NCI-H1436 treated with DMSO at 0.1 percent for 48 hours (cell line): ENCODE measurements around the gene PTX4.

Experiments used
- DNase-seq: peaks from one replicate; lab custom pipeline; 2025; lab: John Stamatoyannopoulos, UW

The PTX4 gene

DNA sequence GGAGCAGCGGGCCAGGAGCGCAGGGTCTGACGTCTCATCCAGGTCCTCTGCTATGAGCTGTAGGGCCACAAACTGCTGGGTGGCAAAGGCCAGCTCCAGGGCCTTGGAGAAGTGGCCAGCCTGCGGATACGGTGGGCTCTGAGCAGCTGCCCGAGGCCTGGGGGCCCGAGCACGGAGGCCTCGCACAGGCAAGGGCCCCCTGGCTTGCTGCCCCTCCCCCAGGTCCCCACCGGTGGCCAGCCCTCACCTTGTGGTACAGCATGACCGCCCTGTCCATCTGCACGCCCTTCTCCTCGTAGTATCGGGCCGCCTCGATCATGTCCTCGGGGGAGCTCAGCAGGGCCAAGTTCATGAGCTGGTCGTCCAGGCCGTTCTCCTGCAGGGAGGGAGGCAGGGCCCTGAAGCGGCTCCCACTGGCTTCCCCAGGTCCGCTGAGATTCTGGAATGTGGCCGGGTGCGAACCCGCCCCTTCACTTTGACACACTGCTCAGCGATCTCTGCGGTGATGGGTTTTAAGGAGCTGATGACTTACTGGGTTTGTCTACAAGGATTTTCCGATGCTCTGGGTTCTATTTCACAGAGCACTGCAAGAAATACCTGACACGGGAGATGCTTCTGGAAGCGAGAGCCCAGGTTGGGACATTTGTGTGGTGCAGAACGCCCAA, 35.0 kb upstream of the PTX4 start:
- no peak for DNase-seq

DNA sequence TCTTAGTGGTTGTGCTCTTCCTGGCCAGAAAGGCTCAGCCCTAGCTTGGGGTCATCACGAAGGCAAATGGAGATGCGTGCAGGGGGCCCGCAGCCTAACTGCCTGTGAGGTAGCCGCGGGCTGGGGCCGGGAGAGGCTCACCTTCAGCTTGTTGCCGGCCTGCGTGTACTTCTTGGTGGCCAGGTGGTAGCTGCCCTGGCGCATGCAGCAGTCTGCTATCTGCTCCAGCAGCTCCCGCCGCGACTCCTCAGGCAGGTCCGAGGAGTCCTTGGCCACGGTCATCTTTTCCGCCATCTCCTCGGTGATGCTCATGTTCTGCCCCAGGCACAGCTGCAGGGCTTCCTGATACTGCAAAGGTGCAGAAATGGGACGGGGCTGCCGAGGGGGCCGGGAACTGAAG, 31.7 kb upstream of the PTX4 start:
- no peak for DNase-seq

DNA sequence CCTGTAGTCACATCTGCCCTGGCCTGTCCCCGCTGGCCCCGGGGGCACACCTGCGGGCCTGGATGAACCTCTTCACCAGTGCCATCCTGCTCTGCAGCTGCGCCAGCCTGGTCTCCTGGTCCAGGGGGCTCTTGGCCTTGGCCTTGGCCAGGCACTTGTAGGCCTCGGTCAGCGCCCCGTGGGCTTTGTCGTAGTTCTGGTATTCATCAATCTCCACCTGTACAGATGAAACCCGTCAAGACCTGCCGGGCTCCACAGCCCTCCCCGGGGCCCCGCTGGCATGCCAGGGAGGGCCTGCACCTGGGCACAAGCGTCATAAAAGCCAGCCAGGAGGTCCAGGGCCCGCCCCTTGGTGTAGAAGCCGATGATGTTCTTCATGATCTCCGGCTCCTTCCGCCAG, 31.1 kb upstream of the PTX4 start:
- DNase-seq, result no peak

DNA sequence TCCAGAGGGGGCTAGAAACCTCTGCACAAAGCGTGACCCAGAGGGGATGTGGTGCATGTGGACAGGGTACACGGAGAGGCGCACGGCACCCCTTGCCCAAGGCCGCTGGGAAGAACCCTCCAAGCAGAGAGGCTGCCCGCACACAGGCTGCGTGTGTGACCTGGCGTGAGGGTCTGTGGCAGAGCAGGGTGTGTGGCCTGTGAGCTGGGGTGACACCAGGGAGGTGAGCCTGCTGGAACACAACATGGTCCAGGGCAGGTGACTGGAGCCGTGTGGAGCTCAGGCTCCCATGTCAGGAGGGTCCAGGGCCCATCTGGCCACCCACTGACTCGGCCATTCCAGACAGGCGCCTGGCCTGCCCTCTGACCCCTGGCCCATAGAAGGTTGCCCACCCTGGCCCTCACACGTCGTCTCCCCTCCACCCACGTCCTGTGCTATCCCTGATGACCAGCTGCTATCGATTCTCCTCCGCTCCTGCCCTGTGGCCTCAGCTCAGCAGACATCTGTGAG, 29.9 kb upstream of the PTX4 start:
- DNase-seq, result no peak

DNA sequence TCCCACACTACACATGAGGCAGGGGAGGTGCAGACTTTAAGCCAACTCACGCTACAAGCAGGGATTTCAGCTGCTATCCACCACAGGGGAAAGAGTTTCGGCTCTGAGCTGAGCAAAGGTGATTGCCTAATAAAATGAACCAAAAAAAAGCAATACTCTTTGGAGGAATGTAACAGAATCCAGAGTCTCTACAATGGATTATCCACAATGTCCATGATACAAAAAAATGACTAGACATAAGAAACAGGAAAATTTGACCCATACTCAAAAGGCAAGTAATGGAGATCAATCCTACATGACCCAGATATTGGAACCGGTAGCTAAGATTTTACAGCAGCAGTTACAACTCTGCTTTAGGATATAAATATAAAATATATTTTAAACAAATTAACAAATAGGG, 25.8 kb upstream of the PTX4 start:
- no peak for DNase-seq

DNA sequence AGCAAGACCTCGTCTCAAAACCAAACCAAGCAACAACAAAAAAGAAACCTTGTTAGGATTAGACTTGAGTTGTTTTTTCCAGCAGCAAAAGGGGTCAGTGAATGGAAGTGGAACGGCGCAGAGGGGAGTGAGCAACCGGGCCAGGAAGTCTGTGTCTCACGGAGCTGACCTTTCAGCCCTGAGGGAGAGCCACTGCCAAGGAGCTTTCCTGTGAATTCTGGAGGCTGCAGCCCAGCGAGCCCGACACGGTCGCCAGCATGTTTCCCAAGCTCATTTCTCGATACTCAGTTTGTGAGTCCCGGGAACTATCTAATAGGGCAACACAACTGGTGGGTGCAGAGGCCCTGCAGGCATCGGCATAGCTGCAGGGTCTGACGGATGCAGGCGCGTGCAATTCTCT, 24.0 kb upstream of the PTX4 start:
- DNase-seq, result no peak

DNA sequence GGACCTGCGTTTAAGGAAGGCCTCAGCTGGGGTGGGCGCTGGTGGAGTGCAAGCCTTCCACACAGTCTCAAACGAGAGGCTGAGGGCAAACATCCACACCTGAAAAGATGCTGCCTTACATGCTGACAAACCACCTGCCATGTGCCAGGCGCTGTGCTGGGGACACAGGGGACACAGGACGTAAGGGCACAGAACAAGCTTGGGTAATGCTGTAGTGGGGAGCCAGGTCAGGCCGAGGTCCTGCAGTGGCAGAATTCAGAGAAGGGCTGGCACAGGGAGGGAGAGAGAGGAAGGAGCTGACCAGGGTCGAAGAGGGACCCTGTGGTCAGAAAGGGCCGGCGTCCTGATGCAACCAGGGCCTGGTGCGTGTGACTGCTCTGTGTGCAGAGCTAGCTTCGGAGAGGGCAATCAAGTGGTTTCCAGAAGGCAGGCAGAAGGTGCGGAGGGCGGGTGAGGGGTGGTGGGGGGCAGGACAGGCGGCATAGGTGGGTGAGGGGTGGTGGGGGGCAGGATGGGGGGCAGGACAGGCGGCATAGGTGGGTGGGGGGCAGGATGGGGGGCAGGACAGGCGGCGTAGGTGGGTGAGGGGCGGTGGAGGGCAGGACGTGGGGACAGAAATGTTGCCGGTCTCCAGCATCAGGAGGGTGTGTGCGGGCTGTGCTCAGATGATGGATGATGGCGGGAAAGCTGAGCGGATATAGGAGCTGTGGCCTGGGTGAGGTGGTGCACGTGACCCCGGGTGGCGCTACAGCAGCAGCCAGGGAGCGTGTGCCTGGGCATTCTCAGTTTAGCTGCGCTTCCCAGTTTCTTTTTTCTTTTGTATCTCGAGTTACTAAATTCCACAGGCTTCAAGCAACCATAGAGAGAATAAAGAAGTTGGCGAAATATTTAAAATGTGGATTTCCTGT, 23.2 kb upstream of the PTX4 start:
- DNase-seq, result no peak

DNA sequence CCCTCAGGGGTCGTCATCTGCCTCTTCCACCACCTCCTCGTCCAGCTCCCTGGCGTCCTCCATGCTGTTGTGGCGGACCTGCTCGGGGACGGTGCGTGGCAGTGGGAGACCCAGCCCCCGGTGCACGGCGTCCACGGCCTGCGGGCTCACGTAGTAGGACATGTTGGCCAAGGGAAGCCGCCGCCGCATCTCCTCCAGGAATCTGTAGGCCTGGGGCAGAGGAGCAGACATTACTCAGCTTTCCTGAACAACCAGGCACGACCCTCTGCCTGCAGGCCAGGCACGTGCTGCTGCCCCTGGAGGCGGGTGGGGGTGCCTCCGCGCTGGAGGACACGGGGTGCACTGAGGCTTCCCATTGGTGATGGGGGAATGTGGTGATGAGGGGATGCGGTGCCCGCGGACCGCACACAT, 22.2 kb upstream of the PTX4 start:
- DNase-seq, result no peak

DNA sequence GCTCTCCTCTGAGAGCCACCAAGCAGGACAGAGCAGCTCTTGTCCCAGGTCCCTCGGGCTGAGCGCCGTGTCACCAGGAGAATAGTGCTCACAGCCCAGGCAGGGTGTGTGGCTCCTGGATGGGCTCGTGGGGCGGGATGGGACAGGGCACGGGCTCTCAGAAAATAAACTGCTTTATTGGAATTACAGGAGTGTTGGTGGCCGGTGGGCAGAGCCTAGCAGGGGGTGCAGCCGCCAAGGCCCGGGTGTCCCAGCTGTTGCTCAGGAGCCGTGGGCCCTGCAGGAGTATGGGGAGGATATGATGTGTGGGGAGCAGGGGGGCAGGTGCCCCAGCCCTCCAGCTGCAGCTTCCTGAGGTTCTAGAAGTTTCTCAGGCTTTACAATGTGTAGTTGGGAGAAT, 21.5 kb upstream of the PTX4 start:
- DNase-seq, result no peak

DNA sequence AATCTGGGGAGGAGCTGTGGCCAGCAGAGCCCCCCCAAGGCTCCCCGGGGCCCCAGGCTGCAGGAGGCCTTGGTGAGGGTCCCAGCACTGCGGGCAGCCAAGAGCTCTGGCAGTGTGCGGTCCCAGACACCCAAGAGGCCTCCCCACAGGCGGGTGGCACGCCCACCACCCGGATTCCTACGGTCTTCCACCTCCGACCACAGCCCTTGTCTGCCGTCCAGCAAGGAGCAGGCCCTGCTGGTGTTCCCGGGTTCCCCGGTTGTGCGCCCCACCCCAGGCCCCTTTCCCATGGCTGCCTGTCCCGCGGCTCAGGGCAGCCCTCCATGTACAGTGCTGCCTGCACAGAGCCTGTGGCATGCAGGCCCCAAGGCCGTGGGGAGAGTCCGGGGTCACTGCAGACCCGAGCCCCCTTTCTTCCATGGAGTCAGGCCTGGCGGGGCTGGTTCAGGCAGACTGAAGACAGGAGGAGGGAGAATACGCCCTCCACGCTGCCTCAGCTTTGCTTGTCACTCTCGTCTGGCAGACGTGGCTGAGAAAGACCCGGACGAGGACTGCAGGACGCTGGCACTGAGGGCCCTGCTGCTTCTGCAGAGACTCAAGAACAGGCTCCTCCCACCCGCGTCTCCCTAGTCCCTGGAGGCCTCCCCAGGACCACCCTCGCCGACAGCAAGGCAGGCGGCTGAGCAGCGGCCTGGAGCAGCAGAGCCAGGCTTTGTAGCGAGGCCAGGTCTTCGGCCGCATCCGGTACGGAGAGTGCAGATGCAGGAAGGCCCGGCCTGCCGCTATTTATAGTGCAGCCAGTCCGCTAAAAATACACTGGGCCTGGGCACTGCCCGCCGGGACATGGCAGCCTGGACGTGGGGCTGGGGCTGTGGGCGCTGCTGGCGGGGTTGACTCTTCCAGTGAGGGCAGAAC, 20.8 kb upstream of the PTX4 start:
- no peak for DNase-seq

DNA sequence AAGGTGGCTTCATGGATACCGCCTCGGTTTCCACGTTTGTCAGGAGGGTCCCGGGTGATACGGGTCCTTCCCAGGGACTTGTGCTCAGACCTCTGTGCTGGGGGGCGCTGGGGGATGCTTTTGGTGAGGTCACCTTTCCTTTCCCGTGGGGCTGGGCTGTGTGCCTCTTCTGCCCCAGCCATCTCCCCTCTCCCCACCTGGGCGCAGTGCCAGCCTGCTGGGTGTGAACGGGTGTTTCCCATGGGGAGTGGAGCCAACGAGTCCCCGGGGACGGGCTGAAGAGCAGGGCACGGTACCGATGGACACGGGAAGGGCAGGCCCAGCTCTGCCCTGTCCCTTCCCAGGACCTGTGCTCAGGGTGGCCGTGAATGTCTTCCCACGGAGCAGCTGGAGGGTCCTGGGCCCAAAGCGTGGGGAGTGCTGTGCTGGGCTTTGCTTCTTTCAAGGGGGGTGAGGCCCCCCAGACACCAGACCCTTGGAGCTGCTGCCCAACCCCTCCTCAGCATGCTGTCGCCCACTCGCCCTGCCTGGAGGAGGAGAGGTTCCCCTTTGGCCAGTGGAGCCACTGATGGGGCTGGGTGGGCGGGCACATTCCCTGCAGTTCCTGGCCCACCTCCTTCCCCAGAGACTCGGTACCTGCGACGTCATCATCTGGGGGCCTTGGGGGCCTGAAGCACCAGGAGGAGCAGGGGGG, 19.9 kb upstream of the PTX4 start:
- DNase-seq, result no peak

DNA sequence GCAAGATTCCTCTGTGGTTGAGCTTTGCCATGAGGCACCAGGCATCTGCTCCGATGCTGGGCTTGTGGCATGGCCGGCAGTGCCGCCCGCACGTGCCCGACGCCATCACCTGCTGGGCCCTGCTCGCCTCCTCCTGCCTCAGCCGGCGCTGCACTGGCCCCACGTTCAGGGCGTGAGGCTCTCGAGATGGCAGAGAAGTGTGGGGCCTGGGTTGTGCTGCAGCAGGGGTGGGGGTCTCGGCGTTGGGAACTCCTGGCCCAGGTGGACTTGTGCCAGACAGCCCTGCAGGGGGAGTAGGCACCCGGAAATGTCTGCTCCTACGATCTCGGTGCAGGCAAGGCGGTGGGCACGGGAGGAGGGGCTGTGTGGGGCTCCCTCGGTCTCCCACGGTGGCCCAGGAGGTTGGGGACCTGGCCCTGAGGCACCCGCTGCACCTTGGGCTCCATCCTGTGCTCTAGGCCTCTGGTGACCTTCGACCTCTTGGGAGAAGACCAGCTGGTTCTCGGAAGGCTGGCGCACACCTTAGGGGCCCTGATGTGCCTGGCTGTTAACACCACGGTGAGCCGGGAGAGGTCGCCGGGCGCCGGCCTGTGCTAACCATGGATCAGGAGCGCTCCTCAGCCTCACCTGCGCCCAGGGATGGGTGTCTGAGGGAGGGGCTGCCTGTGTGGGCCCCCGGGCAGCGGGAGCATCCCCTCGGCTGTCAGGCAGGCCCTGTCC, 17.9 kb upstream of the PTX4 start:
- DNase-seq, result no peak

DNA sequence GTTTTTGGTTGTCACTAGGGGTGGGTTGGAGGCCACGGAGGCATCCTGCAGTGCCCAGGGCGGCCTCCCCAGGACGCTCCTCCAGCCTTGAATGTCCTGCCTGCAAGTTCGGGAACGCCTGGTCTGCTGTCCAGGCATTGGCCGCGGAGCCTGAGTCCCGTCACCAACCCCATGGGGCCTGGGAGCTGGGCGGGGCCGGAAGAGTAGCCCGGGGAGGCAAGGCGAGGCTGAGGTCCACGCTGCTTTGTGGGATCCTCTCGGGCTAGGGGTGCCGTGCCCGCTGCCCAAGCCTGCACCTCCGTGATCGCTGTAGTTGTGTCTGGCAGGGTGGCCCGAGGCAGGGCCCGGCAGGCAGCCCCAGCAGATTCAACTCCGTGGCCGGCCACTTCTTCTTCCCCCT, 17.2 kb upstream of the PTX4 start:
- no peak for DNase-seq

DNA sequence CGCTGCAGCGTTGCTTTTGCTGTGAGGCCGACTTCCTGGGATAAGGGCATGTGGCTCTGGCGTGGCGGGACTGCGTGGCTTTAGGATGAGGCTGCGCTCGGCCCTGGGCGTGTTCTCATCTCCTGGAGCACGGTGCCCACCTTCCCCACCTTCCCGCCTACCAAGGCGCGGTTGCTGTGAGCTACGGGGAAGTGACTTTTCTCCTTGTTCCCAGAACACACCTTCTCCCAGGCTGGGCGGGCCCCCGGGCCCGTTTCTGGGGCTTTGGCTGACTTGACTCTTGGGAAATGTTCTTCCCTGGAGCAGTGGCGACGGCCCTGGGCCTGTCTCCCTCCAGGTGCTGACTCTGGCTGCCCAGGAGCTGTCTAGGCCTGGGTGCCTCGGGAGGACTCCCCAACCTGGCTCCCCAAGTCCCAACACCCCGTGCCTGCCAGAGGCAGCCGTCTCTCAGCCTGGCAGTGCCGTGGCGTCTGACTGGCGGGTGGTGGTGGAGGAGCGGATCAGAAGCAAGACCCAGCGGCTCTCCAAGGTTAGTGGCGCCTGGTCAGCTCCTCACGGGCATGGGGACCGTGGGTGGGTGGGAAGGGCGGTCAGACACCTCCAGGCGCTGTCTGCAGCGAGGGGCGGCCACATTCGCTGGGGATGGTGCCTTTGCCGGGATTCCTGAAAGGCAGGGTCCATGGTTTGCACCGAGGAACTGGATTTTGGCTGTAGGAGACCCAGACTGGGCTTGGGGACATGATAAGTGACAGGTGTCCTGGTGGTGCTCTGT, 16.5 kb upstream of the PTX4 start:
- no peak for DNase-seq

DNA sequence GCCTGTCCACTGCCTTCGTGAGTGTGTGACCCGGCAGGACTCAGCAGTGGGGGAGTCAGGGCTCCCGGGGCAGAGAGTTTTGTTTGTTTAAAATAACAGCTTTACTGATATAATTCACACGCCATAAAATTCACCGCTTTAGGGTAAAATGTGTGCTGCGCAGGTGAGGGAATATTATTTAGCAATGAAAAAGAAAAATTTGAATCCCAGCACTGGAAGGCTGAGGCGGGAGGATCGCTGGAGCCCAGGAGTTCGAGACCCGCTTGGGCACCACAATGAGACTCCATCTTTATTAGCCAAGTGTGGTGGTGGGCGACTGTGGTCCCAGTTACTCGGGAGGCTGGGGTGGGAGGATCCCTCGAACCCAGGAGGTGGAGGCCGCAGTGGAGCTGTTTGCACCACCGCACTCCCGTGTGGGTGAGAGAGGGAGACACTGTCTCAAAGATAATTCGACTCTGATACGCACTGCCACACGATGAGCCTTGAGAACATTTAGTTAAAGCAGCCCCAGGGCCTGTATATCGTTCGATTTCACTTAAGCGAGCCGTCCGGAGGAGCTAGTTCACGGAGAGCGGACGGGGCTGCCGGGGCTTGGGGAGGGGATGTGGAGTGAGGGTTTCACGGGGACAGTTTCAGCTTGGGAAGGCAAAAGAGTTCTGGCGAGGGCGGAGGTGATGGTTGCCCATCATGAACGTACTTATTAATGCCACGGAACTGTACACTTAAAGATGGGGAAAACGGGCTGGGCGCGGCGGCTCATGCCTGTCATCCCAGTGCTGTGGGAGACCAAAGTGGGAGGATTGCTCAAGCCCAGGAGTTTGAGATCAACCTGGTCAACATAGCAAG, 14.6 kb upstream of the PTX4 start:
- DNase-seq, result no peak

DNA sequence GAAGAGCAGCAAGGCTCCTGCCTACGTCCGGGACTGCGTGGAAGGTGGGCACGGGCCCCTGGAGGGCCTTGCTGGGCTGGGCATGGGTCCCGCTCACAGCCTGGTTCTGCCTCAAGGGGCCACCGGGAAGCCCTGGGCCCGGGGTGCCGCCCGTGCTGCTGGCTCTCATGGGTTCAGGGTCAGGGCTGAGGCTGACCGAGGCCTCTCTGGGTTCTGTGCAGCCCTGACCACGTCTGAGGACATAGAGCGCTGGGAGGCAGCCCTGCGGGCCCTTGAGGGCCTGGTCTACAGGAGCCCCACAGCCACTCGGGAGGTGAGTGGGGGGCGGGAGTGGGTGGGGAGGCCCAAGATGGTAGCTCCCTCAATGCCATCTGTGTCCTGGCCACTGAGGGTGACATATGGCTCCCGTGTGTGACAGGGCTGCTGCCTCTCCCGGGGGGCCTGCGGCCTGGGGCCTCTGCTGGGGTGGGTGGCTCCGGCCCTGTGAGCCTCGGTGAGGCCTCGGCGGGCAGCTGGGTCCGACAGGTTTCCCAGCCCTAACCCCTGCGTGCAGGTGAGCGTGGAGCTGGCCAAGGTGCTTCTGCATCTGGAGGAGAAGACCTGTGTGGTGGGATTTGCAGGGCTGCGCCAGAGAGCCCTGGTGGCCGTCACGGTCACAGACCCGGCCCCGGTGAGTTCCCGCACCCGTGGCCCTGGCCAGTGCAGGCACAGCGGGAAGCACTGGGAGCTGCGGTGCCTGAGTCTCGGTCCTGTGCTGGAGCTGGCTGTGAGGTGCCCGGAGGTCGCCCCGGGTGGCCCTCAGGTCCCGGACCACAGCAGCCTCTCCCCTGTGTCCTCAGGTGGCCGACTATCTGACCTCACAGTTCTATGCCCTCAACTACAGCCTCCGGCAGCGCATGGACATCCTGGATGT, 13.6 kb upstream of the PTX4 start:
- no peak for DNase-seq

DNA sequence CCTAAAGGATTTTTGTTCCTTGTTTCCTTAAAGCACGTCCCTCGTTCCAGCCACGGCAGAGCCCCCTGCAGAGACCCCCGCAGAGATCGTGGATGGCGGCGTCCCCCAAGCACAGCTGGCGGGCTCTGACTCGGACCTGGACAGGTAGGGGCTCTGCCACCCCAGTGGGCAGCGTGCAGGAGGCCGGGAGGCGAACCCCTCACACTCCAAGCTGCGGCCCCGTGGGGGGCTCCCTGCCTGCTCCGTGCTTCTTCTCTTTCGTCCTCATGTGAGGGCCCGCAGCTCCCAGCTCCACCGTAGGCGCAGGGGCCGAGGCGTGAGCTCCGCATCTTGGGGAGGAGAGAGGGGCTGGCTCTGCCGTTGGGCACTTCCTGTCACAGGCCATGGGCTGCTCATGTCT, 12.9 kb upstream of the PTX4 start:
- DNase-seq, result no peak

DNA sequence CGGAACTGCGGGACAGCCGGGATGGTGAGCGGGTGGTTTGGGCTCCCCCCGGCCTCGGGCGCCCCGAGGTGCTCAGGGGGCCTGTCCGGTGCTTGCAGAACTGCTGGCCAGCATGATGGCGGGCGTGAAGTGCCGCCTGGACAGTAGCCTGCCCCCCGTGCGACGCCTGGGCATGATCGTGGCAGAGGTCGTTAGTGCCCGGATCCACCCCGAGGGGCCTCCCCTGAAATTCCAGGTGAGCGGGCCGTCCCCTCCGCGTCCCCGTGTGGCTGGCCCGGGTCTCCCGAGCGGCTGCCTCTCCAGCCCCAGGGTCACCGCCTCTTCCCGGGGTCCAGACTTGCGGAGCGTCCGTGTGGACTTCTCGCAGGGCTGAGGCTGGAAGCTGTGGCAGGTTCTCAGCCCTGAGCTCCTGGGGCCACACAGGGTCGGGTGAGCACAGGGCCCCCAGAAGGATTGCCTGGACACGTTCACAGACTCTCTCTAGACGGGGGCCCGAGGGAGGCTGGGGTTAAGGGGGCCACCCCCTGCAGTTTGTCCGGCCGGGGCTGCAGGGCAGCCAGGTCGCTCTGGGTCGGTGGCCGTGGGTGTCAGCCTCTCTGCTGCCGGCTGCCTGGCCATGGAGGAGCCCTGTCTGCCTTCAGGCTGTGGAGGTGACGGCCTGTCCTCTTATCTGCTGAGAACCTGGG, 11.9 kb upstream of the PTX4 start:
- no peak for DNase-seq
